RCC 7860 (cell line): ENCODE results near the gene PLAGL1.
"Not testable (repeated sequence)": the region's sequence is repeated elsewhere in the genome, so short reads cannot be mapped to it uniquely, and the experiment has no call there.

Source experiments
- DNase-seq: peaks from one replicate; pipeline ENCODE4 v3.0.0-alpha.2; 2015; ENCODE audit warnings: low spot score
- FAIRE-seq: peaks from 2 replicates; lab custom pipeline; 2012; peaks lifted over from hg19 to GRCh38; lab: Jason Lieb, UNC

PLAGL1 gene

DNA sequence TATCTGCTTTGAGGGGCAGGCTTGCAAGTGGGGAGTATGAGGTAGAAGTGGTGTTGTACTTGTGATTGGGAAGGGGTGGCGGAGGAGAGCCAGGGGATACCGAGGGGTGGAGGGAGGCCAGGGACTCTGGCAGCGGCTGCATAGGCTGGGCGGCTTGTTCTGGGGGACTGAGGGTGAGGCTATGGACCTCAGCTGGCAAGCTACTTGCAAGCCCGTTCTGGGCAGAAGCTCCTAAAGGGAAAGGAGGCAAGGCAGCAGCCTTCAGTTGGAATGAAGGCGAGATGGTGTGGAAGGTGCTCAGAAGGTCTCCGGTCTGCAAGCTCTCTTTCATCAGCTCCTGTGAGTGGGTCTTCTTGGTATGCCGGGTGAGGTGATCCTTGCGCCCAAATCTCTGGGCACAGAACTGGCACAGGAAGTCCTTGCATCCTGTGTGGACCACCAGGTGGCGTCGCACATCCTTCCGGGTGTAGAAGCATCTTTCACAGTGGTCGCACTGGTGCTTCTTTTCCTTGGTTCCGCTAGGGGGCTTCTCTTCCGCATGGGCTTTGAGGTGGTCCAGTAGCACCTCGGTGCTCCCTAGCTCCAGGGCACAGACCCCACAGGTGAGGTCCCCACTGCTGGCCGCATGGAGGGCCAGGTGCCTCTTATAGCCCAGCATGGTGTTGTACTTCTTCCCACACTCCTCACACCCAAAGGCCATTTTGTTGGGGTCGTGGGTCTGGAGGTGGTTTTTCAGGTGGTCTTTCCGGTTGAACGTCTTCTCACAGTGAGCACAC lies 66.0 kb downstream of the PLAGL1 start:
- FAIRE-seq = no peak
- no peak for DNase-seq

GRCh38 chr6:143940011-143940597 lies 68.0 kb downstream of the PLAGL1 start:
- DNase-seq = peak; percentile 51
- FAIRE-seq = peak; percentile 77

DNA sequence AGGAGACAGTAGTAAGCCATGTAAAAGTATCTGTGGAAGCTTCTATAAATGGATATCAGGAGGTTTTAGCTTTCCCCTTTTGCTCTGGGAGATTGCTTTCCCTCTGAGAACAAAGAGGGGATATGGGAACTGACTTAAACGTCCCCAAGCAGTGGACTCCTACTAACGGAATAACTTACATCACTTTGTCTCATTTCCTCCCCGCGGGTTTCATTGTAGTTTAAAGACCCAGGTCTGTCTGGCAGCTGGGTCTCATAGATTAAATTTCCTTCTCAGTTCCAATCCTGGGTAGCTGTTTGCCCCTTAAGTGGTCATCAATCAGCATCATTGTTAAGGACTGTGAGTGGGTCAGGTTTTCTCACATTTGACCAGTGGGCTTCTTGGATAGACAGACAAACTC lies 68.7 kb downstream of the PLAGL1 start:
- DNase-seq (no peak), FAIRE-seq (no peak)

GRCh38 chr6:143937668-143937970 lies 70.4 kb downstream of the PLAGL1 start:
- FAIRE-seq (no peak), DNase-seq (no peak)

DNA sequence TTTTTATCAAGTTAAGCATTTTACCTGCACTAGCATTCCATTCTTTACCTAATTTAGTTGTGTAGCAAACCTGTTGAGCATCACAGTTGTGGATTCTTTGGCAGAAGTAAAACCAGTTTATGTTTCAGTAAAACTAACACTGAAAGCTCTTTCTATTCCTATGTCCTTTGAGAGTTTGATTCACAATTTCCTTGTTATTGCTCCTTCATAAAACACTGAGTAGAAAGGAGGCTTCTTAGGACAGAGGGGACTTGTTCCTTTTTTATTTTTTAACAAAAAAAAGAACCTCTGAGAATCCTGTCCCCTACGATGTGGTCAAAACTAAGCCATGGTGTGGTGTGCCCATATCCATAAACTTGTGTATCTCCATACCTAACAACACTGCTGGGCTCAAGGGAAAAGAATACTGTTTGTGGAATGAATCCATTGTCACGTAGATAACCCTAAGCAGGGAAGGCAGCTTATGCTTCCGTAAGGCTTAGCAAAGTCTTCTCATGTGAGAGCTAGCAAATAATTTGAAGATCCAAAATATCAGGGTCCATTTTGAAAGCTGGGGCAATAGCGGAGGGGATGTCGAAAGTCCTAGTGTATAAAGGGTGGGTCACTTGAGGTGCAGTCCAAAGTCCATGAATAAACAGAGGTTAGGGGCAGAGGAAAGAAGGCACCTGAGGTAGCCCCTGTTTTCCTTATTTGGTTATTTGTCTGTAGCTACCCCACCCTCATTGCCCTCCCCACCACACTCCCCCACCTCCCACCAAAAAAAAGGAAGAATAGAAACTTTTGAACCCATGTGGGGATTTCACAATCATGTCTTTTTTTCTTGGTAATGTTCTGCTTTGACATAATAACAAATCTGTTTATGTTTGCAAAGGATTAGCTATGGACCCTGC lies 71.0 kb downstream of the PLAGL1 start:
- FAIRE-seq = no peak
- DNase-seq = no peak

GRCh38 chr6:143936347-143936746 lies 71.7 kb downstream of the PLAGL1 start:
- no peak for FAIRE-seq
- no peak for DNase-seq

- FAIRE-seq (no peak), DNase-seq (no peak)
Measured at GRCh38 chr6:143934867-143935266, 73.2 kb downstream of the PLAGL1 start.

DNA sequence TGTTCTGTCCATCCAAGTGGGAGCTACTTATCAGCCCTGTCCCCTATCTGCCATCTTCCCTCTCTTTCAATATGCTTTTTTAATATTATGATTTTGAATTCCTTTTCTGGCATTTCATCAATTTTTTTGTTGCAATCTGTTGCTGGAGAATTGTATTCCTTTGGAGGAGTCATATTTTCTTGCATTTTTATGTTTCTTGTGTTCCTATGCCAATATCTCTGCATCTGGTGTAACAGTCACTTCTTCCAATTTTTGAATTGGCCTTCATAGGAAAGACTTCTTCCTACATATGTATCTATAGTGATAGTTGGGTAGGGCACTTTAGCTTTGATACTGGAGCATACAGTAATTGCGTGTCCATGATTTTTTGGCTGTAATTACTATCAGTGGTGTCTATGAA lies 73.7 kb downstream of the PLAGL1 start:
- no peak for DNase-seq
- no peak for FAIRE-seq

DNA sequence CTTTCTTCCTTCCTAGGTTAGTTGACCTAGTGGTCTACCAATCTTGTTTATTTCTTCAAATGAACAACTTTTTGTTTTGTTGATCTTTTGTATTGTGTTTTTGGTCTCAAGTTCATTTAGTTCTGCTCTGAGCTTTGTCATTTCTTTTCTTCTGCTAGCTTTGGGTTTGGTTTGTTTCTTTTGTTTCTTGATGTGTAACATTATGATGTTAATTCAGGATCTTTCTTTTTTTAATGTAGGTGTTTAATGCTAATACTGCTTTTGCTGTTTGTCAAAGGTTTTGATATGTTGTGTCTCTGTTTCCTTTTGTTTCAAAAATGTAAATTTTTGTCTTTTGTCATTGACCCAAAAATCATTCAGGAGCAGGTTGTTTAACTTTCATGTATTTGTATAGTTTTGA lies 78.1 kb downstream of the PLAGL1 start:
- FAIRE-seq (no peak), DNase-seq (no peak)

- FAIRE-seq (no peak), DNase-seq (no peak)
Measured at GRCh38 chr6:143928853-143929252, 79.2 kb downstream of the PLAGL1 start.

DNA sequence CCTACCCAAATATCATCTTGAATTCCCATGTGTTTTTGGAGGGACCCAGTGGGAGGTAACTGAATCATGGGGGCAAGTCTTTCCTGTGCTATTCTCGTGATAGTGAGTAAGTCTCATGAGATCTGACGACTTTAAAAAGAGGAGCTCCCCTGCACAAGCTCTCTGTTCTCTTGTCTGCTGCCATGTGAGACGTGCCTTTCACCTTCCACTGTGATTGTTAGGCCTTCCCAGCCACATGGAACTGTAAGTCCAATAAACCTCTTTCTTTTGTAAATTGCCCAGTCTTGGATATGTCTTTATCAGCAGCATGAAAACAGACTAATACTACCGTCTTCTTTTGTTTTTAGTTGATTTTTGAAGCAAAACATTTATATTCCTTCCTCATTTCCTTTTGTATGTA lies 91.0 kb downstream of the PLAGL1 start:
- FAIRE-seq, DNase-seq: not testable (repeated sequence)

GRCh38 chr6:143912671-143913070 lies 95.4 kb downstream of the PLAGL1 start:
- no peak for FAIRE-seq
- DNase-seq = no peak

DNA sequence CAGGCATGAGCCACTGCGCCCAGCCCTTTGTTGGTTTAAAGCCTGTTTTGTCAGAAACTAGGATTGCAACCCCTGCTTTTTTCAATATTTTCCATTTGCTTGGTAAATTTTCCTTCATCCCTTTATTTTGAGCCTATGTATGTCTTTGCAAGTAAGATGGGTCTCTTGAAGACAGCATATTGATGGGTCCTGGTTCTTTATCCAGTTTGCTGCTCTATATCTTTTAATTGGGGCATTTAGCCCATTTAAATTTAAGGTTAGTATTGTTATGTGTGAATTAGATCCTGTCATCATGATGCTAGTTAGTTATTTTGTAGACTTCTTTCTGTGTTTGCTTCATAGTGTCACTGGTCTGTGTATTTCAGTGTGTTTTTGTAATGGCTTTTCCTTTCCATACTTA lies 97.0 kb downstream of the PLAGL1 start:
- DNase-seq (no peak), FAIRE-seq (no peak)

- no peak for FAIRE-seq
- no peak for DNase-seq
Measured at GRCh38 chr6:143902827-143903226, 105.2 kb downstream of the PLAGL1 start.

DNA sequence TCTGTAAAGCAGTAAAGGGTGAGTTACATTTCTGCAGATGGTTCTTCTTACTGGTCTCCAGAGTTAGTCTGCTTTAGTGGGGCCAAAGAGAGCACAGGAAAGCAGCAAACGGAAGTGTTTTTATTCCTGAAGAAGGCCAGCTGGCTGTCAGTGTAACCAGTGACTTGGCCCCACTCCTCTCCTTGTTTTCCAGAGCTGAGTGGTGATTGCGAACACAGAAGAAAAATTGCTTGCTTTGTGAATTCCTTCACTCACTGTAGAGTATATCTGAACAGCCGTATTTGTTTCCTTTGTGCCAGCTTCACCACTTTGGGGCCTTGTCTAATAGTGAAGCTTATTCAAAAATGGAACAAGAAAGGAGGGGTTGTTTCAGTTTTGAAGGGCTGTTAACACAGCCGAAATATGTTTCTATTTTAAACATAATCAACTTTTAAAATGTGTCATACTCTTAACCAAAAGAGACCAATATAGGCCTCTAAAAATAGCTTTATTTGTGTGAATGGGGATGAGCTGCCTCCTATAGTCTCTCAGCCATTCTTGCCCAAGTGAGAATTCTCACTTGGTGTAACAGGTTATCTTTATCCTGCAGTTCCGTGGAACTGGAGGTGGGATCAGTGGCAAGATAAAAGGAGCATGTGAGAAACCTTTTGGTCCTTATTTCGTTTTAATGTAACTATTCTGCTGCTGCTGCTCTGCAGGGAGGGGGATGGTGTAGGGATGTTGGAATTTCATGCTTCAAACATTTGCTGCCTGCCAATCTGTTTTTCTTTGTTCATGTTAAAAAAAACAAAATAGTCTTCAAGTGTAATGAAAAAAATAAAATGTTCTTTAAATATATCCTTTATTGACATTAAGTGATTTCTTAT lies 105.9 kb downstream of the PLAGL1 start:
- no peak for DNase-seq
- FAIRE-seq = no peak

GRCh38 chr6:143900358-143900757 lies 107.7 kb downstream of the PLAGL1 start:
- DNase-seq (no peak), FAIRE-seq (no peak)

DNA sequence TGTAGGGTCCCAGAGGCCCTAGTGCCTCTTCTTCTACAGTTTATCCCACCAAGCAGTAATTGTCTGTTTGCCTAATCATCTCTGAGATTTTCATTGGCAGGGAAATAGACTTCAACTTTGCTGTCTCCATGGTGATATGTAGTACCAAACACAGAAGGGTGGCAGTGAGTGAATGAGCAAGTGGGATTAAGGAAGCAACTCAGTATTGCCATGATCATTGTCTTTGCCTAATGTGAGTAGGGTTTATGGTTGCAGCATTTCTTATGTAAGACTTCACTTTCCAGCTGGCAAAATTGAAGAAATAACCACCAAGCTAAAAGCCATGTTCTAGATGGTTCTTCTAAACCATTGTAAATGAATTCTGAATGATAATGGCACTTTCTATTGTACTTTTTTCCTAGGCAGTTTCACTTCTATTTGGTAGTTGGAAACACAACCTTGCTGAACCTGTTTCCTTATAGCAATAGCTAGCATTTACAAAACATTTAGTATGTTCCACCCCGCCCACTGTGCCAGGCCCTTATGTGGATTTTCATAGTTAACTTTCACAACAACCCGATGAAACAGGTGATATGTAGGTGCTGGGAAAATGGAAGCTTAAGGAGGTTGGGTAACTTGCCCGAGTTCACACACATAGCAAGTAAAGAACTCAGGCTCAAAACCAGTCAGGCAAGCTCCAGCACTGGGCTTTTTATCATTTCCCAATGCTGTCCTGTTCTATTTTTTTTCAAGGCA lies 111.8 kb downstream of the PLAGL1 start:
- DNase-seq (no peak), FAIRE-seq (no peak)

- FAIRE-seq = no peak
- no peak for DNase-seq
Measured at GRCh38 chr6:143894655-143895054, 113.4 kb downstream of the PLAGL1 start.
